Erythroblast (primary cell): ENCODE results near the gene GNG7.

ENCODE experiments used
- GATA1 ChIP-seq: IDR thresholded peaks from 2 replicates; pipeline ENCODE4 v1.6.1; 2011; ENCODE audit warnings: low read depth, mild to moderate bottlenecking, control low read depth, low read length, moderate library complexity
- POLR2A ChIP-seq: IDR thresholded peaks from 2 replicates; pipeline ENCODE4 v1.6.1; 2011; ENCODE audit warnings: mild to moderate bottlenecking, low read length

DNA sequence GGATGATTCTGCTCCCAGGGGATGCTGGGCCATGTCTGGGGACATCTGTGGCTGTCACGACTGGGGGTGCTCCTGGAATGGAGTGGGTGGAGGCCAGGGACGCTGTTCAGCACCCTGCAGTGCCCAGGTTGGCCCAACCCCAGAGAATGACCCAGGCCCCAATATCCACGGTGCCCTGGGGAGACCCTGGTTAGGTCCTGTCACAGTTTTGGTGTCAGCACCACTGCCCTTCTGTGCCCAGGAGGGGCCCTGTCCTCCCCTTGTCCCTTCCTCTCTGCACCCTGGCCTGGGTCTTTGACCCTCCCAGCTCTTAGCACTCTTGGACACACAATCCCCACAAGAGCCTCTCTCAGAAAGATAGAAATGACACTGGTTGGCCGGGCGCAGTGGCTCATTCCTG lies 141.3 kb downstream of the GNG7 start:
- TF ChIP-seq POLR2A (no peak), GATA1 (no peak)
